ENCODE results near the gene CREB3L1. TPM values are rescaled to one million over a fixed set of nuclear protein-coding genes. Genes with fewer than 3 reads are reported as not detected.

The CREB3L1 gene
- total and polyA plus RNA-seq, 4 donors, result 16.8 to 54.0 (median 36.8) TPM

DNA sequence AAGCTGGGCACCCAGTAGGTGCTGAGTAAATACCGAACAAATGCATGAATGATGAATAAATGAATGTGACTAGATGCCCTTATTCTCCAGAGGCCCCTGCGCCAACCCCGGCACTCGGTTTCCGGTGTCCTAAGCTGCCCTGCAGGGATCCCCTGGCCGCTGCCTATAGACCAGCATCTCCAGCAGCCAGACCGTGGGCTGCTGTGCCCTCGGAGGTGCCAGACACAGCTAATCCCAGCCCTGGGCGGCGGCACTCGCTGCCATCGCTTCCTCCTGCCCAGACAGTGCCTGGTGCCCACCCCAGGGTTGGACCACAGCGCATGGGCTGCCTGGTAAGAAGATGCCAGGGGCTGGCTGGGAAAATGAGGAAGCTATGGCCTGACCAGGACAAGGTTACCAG is 15.6 kb downstream of the CREB3L1 start:
- no peak overlapping the region for H3K9ac ChIP-seq (ENCODE audit: insufficient read depth in 1 of 2, low read length in 2 of 2)
- no peak for DNase-seq
- no peak overlapping the region for H3K4me3 ChIP-seq
- WGBS, 2 donors, result 91% methylated on average over 13 of the region's 13 CpGs
- TF ChIP-seq, protein P1, sequence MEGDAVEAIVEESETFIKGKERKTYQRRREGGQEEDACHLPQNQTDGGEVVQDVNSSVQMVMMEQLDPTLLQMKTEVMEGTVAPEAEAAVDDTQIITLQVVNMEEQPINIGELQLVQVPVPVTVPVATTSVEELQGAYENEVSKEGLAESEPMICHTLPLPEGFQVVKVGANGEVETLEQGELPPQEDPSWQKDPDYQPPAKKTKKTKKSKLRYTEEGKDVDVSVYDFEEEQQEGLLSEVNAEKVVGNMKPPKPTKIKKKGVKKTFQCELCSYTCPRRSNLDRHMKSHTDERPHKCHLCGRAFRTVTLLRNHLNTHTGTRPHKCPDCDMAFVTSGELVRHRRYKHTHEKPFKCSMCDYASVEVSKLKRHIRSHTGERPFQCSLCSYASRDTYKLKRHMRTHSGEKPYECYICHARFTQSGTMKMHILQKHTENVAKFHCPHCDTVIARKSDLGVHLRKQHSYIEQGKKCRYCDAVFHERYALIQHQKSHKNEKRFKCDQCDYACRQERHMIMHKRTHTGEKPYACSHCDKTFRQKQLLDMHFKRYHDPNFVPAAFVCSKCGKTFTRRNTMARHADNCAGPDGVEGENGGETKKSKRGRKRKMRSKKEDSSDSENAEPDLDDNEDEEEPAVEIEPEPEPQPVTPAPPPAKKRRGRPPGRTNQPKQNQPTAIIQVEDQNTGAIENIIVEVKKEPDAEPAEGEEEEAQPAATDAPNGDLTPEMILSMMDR (IDR thresholded peaks at IDR 0.05; ENCODE audit: control extremely low read depth, extremely low read depth), result no peak
- no peak overlapping the region for H3K27ac ChIP-seq (ENCODE audit: low read depth in 1 of 2, low read length in 1 of 2)
- H3K36me3 ChIP-seq (ENCODE audit: control insufficient read depth in 4 of 4, insufficient read depth in 4 of 4, low read length in 4 of 4), result no peaks in the 10 kb centered on the region
- H3K4me1 ChIP-seq (ENCODE audit: control insufficient read depth in 5 of 5, insufficient read depth in 5 of 5, low read length in 5 of 5), result peaks cover 0 to 80% (median 43%) of the 10 kb centered on the region in 5 donors
- no peaks in the 10 kb centered on the region for H3K27me3 ChIP-seq (ENCODE audit: control insufficient read depth in 3 of 3, insufficient read depth in 3 of 3, low read length in 2 of 3)
- H3K9me3 ChIP-seq (ENCODE audit: control insufficient read depth in 4 of 4, insufficient read depth in 3 of 4, low read length in 3 of 4), result no peaks in the 10 kb centered on the region
- ATAC-seq (ENCODE audit: insufficient read depth, low FRiP score), result no peak

DNA sequence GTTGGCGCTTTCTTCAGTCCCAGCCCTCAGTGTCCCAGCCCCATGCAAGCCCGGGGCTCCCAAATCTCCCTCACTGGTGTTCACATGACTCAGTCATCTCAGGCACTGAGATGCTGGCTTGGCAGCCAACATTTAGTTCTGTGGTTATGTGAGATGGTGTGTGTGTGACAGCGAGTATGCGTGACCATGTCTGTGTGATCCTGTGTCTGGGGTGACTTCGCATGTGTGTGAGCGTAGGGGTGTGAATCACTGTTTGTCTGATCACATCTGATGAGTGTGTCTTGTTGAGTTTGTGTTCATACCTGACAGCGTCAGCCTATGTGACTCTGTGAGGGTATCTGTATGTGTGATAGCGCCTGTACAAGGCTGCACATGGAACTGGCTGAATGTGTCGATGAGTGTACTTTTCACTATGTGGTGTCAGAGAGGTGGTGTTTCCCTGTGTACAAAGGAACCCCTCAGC is 16.2 kb downstream of the CREB3L1 start:
- Histone ChIP-seq H3K4me3 (no peak overlapping the region), H3K9me3 (ENCODE audit: control insufficient read depth in 4 of 4, insufficient read depth in 3 of 4, low read length in 3 of 4) (no peaks in the 10 kb centered on the region), H3K36me3 (ENCODE audit: control insufficient read depth in 4 of 4, insufficient read depth in 4 of 4, low read length in 4 of 4) (no peaks in the 10 kb centered on the region), H3K27ac (ENCODE audit: low read depth in 1 of 2, low read length in 1 of 2) (no peak overlapping the region), H3K4me1 (ENCODE audit: control insufficient read depth in 5 of 5, insufficient read depth in 5 of 5, low read length in 5 of 5) (peaks cover 0 to 80% (median 43%) of the 10 kb centered on the region in 5 donors), H3K27me3 (ENCODE audit: control insufficient read depth in 3 of 3, insufficient read depth in 3 of 3, low read length in 2 of 3) (no peaks in the 10 kb centered on the region), H3K9ac (ENCODE audit: insufficient read depth in 1 of 2, low read length in 2 of 2) (no peak overlapping the region)
- TF ChIP-seq, protein P1 (IDR thresholded peaks at IDR 0.05; ENCODE audit: control extremely low read depth, extremely low read depth), result no peak
- WGBS, 2 donors, result 89 to 95% methylated on average over 9 of the region's 9 CpGs
- DNase-seq (peak in 1 of 3 donors; percentile 53), ATAC-seq (ENCODE audit: insufficient read depth, low FRiP score) (no peak)

DNA sequence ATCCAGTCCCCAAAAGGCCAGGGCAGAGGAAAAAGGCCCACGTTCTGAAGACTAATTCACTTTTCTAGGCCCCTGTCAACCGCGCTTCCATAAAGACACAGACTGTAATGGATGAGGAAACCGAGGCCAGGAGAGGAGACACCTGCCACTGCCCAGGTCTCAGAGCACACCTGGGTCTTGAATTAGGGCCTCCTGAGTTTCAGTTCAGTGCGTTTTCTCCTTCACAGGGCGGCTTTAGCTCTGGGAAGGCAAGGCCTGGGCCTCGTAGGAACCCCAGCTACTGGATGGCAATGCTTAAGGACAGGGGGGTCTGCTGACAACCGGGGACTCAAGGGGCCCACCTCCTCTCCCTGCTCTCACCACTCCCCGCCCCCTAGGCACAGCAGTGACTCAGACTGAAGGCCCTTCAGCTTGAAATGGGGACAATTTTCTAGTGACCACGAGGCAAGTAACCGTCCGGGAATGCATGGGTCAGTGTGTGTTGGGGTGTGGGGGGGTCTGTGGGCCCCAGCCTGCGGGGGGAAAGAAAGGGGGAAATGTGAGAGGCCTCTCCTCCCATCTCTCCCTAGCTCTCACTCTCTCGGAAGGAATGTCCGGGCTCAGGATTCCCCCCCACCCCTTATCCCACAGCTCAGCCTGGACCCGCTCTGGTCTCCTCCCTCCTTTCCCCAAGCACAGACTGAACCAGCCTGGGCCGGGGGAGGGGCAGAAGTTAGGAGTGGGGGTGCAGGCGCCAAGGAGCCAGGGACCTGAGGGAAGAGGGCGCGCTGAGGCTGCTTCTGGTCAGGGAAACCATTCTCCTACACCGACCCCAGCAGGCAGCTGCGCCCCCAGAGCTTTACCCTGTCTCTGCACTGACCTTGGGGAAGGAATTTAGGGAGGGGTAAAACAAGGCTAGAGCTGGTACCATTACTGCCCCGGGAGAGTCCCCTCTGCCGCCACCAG is 17.2 kb downstream of the CREB3L1 start:
- Histone ChIP-seq H3K4me1 (ENCODE audit: control insufficient read depth in 5 of 5, insufficient read depth in 5 of 5, low read length in 5 of 5) (peaks cover 0 to 74% (median 37%) of the 10 kb centered on the region in 5 donors), H3K36me3 (ENCODE audit: control insufficient read depth in 4 of 4, insufficient read depth in 4 of 4, low read length in 4 of 4) (peaks cover 0 to 4% (median 0%) of the 10 kb centered on the region in 4 donors), H3K9ac (ENCODE audit: insufficient read depth in 1 of 2, low read length in 2 of 2) (no peak overlapping the region), H3K4me3 (no peak overlapping the region), H3K27ac (ENCODE audit: low read depth in 1 of 2, low read length in 1 of 2) (no peak overlapping the region), H3K9me3 (ENCODE audit: control insufficient read depth in 4 of 4, insufficient read depth in 3 of 4, low read length in 3 of 4) (no peaks in the 10 kb centered on the region), H3K27me3 (ENCODE audit: control insufficient read depth in 3 of 3, insufficient read depth in 3 of 3, low read length in 2 of 3) (no peaks in the 10 kb centered on the region)
- DNase-seq, result peak; percentile 80 to 84 (median 80)
- peak; percentile 6 for ATAC-seq (ENCODE audit: insufficient read depth, low FRiP score)
- TF ChIP-seq, protein P1 (IDR thresholded peaks at IDR 0.05; ENCODE audit: control extremely low read depth, extremely low read depth), result no peak
- 56 to 65% methylated on average over 24 of the region's 24 CpGs for WGBS, 2 donors

Data from lung (tissue), 12 donors.